IMR-90 (cell line): ENCODE data around the gene CHTF8.

ENCODE experiments used
- BHLHE40 ChIP-seq: fragments of 150-350 bp; IDR thresholded peaks from 2 replicates; pipeline ENCODE4 v1.6.1; 2016; ENCODE audit warnings: mild to moderate bottlenecking, low read depth, low read length
- CEBPB ChIP-seq: IDR thresholded peaks from 2 replicates; pipeline ENCODE4 v1.6.1; 2012; ENCODE audit warnings: low read depth, low read length, improper control_type of control experiment
- CHD1 ChIP-seq: IDR thresholded peaks from 2 replicates; pipeline ENCODE4 v1.6.1; 2012; ENCODE audit warnings: low read depth, low read length, improper control_type of control experiment
- FOS ChIP-seq: fragments of 150-350 bp; IDR thresholded peaks from 2 replicates; pipeline ENCODE4 v1.6.1; 2016; ENCODE audit warnings: low read depth, low read length
- MXI1 ChIP-seq: IDR thresholded peaks from 2 replicates; pipeline ENCODE4 v1.6.1; 2012; ENCODE audit warnings: low read depth, mild to moderate bottlenecking, low read length, moderate library complexity, borderline replicate concordance
- POLR2A ChIP-seq: IDR thresholded peaks from 2 replicates; pipeline ENCODE4 v1.6.1; 2012; ENCODE audit warnings: mild to moderate bottlenecking, low read depth, low read length
- RFX5 ChIP-seq: IDR thresholded peaks from 2 replicates; pipeline ENCODE4 v1.8.0; 2012; ENCODE audit warnings: low read depth, mild to moderate bottlenecking, low read length, moderate library complexity
- SMC3 ChIP-seq: fragments of 150-350 bp; IDR thresholded peaks from 2 replicates; pipeline ENCODE4 v1.6.1; 2016; ENCODE audit warnings: low read depth, mild to moderate bottlenecking, antibody characterized with exemption, low read length, moderate library complexity
- TF ChIP-seq, protein P1 (sequence below): fragments of 150-350 bp; IDR thresholded peaks from 2 replicates; pipeline ENCODE4 v1.6.1; 2016; ENCODE audit warnings: low read depth, mild to moderate bottlenecking, low read length, moderate library complexity, borderline replicate concordance
- TF ChIP-seq, protein P2 (sequence below): fragments of 150-350 bp; IDR thresholded peaks from 2 replicates; pipeline ENCODE4 v1.6.1; 2017; ENCODE audit warnings: mild to moderate bottlenecking, antibody characterized with exemption, low read length, low read depth
- TF ChIP-seq, protein P3 (sequence below): conservative IDR thresholded peaks from 2 replicates; pipeline ENCODE4 v1.5.1; 2012; ENCODE audit warnings: mild to moderate bottlenecking, low read depth, low read length, improper control_type of control experiment

DNA sequence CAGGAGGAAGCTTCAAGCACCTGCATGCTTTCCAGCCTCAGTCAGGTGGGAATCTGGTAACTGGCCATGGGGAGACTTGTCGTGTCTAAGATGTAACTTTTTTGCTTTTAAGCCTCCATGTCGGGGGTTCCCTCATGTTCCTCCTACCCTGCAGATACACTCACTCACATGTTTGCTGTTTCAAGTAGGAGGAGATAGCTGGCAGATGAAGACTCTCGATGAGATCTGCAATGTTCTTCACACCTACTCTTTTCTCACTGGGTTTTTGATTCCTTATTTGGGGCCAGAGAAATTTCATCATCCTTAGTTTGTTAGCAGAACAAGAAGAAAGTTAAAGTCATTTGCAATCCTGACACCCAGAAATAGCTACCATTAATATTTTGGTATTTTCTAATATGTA, 24.8 kb upstream of the CHTF8 start:
- TF ChIP-seq, protein P1, sequence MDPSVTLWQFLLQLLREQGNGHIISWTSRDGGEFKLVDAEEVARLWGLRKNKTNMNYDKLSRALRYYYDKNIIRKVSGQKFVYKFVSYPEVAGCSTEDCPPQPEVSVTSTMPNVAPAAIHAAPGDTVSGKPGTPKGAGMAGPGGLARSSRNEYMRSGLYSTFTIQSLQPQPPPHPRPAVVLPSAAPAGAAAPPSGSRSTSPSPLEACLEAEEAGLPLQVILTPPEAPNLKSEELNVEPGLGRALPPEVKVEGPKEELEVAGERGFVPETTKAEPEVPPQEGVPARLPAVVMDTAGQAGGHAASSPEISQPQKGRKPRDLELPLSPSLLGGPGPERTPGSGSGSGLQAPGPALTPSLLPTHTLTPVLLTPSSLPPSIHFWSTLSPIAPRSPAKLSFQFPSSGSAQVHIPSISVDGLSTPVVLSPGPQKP: no peak
- TF ChIP-seq, protein P2, sequence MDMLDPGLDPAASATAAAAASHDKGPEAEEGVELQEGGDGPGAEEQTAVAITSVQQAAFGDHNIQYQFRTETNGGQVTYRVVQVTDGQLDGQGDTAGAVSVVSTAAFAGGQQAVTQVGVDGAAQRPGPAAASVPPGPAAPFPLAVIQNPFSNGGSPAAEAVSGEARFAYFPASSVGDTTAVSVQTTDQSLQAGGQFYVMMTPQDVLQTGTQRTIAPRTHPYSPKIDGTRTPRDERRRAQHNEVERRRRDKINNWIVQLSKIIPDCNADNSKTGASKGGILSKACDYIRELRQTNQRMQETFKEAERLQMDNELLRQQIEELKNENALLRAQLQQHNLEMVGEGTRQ: no peak
- TF ChIP-seq, protein P3, sequence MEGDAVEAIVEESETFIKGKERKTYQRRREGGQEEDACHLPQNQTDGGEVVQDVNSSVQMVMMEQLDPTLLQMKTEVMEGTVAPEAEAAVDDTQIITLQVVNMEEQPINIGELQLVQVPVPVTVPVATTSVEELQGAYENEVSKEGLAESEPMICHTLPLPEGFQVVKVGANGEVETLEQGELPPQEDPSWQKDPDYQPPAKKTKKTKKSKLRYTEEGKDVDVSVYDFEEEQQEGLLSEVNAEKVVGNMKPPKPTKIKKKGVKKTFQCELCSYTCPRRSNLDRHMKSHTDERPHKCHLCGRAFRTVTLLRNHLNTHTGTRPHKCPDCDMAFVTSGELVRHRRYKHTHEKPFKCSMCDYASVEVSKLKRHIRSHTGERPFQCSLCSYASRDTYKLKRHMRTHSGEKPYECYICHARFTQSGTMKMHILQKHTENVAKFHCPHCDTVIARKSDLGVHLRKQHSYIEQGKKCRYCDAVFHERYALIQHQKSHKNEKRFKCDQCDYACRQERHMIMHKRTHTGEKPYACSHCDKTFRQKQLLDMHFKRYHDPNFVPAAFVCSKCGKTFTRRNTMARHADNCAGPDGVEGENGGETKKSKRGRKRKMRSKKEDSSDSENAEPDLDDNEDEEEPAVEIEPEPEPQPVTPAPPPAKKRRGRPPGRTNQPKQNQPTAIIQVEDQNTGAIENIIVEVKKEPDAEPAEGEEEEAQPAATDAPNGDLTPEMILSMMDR: no peak
- TF ChIP-seq SMC3 (no peak), CEBPB (no peak), RFX5 (no peak), POLR2A (no peak), CHD1 (no peak), BHLHE40 (no peak), MXI1 (no peak), FOS (no peak)
